Ureter (tissue), 1 donor: ENCODE results near the gene SMIM34. TPM values are rescaled to one million over a fixed set of nuclear protein-coding genes. Genes with fewer than 3 reads are reported as not detected.
"Not testable (repeated sequence)": the region's sequence is repeated elsewhere in the genome, so short reads cannot be mapped to it uniquely, and the experiment has no call there.

Source experiments
- DNase-seq: peaks from one replicate; pipeline ENCODE4 v3.0.0-alpha.2; 2020; ENCODE audit warnings: low spot score
- total RNA-seq: library from RNA; stranded (reverse); gene quantifications from one replicate; pipeline ENCODE4 v1.2.4, GENCODE V29; 2023
- donor health status: DM: yes; HTN: yes; CAD: no.

Gene SMIM34
- total RNA-seq, 1 donor from 2014 or later = not detected

DNA sequence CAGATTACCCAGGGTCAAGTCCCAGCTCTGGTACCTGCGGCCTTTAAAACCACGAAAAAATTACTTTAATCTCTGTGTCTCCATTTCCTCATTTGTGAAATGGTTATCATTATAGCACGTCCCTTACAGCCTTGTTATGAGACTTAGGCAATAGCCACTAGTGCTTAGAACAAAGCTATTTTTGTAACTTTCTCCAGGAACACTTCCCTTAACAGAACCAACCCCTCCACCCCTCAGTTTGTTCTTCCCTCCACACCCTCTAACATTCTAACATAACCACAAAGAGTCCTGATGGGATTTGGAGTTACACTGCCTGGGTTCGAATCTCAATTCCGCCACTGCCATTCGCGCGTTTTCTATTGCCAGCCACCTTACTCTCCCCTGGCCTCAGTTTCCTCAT lies 49.3 kb downstream of the SMIM34 start:
- not testable (repeated sequence) for DNase-seq

- no peak for DNase-seq
Measured at GRCh38 chr21:34372321-34372720, 51.4 kb downstream of the SMIM34 start.

GRCh38 chr21:34369741-34370140 lies 54.0 kb downstream of the SMIM34 start:
- DNase-seq = no peak

Other genes starting within 250 kb of the SMIM34 start
- gene KCNE2, start 59.9 kb downstream of the SMIM34 start, total RNA-seq = not detected
- gene SMIM11, start 48.4 kb downstream of the SMIM34 start, total RNA-seq = 21.3 TPM
- 2.3 TPM for gene KCNE1, start 88.3 kb upstream of the SMIM34 start, total RNA-seq
- gene RCAN1, start 191.2 kb upstream of the SMIM34 start, total RNA-seq = 22.8 TPM
- 24.1 TPM for gene CLIC6, start 245.0 kb upstream of the SMIM34 start, total RNA-seq